Esophagus squamous epithelium (tissue), 4 donors: ENCODE measurements around the gene CACNB2.
"Not testable (repeated sequence)": the region's sequence is repeated elsewhere in the genome, so short reads cannot be mapped to it uniquely, and the experiment has no call there.

Source experiments
- POLR2A ChIP-seq, 4 donors: fragments of 450-650 bp; IDR thresholded peaks; one replicate each; pipeline ENCODE4 v1.6.1; 2017; ENCODE audit warnings: antibody characterized with exemption in 4 of 4, mild to moderate bottlenecking in 4 of 4, moderate library complexity in 3 of 4
- TF ChIP-seq, protein P1 (sequence below), 6 experiments: fragments of 450-650 bp in 4 of 6; fragments of 200-600 bp in 2 of 6; sonication (generic) in 2 of 6; IDR thresholded peaks; one replicate each; pipeline ENCODE4 v1.5.1; 2016 to 2019; ENCODE audit warnings: antibody characterized with exemption in 6 of 6, mild to moderate bottlenecking in 4 of 6, moderate library complexity in 4 of 6

DNA sequence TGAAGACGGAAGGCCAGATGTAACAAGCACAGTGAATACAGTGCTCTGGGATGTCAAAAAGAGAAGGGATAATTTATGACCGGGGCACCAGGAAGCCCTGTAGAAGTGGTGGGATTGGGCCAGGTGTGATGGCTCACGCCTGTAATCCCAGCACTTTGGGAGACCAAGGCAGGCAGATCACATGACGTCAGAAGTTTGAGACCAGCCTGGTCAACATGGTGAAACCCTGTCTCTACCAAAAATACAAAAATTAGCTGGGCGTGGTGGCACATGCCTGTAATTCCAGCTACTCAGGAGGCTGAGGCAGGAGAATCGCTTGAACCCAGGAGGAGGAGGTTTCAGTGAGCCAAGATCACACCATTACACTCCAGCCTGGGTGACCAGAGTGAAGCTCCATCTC, 305.4 kb downstream of the CACNB2 start:
- TF ChIP-seq POLR2A (IDR thresholded peaks at IDR 0.05) = not testable (repeated sequence)
- TF ChIP-seq, protein P1, sequence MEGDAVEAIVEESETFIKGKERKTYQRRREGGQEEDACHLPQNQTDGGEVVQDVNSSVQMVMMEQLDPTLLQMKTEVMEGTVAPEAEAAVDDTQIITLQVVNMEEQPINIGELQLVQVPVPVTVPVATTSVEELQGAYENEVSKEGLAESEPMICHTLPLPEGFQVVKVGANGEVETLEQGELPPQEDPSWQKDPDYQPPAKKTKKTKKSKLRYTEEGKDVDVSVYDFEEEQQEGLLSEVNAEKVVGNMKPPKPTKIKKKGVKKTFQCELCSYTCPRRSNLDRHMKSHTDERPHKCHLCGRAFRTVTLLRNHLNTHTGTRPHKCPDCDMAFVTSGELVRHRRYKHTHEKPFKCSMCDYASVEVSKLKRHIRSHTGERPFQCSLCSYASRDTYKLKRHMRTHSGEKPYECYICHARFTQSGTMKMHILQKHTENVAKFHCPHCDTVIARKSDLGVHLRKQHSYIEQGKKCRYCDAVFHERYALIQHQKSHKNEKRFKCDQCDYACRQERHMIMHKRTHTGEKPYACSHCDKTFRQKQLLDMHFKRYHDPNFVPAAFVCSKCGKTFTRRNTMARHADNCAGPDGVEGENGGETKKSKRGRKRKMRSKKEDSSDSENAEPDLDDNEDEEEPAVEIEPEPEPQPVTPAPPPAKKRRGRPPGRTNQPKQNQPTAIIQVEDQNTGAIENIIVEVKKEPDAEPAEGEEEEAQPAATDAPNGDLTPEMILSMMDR (IDR thresholded peaks at IDR 0.05) = not testable (repeated sequence)
